ENCODE measurements around the gene PPFIA3.

PPFIA3 gene

DNA sequence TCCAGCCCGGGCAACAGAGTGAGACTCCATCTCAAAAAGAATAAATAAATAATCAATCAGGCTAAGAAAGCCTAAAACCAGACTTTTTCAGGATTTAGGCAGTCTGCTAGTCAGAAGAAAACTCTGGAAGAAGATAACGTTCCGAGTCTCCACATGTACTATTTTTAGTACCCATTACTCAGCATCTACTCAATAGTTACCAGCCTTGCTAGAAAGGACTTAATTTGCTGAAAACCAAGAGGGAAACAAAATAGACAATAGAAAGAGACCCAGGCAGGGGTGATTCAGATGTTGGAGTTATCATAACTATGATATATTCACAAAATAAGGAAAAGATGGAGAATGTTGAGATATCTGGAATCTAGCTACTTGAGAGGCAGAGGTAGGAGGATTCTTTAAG is 8.8 kb upstream of the PPFIA3 start:
- H3K4me3 ChIP-seq (ENCODE audit: control insufficient read depth, low read depth, low read length) = no peak overlapping the region
- DNase-seq (ENCODE audit: low read depth) = peak; percentile 51
- TF ChIP-seq, protein P1, sequence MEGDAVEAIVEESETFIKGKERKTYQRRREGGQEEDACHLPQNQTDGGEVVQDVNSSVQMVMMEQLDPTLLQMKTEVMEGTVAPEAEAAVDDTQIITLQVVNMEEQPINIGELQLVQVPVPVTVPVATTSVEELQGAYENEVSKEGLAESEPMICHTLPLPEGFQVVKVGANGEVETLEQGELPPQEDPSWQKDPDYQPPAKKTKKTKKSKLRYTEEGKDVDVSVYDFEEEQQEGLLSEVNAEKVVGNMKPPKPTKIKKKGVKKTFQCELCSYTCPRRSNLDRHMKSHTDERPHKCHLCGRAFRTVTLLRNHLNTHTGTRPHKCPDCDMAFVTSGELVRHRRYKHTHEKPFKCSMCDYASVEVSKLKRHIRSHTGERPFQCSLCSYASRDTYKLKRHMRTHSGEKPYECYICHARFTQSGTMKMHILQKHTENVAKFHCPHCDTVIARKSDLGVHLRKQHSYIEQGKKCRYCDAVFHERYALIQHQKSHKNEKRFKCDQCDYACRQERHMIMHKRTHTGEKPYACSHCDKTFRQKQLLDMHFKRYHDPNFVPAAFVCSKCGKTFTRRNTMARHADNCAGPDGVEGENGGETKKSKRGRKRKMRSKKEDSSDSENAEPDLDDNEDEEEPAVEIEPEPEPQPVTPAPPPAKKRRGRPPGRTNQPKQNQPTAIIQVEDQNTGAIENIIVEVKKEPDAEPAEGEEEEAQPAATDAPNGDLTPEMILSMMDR (conservative IDR thresholded peaks at IDR 0.05; ENCODE audit: control insufficient read depth, insufficient read depth, low read depth, low read length) = no peak

DNA sequence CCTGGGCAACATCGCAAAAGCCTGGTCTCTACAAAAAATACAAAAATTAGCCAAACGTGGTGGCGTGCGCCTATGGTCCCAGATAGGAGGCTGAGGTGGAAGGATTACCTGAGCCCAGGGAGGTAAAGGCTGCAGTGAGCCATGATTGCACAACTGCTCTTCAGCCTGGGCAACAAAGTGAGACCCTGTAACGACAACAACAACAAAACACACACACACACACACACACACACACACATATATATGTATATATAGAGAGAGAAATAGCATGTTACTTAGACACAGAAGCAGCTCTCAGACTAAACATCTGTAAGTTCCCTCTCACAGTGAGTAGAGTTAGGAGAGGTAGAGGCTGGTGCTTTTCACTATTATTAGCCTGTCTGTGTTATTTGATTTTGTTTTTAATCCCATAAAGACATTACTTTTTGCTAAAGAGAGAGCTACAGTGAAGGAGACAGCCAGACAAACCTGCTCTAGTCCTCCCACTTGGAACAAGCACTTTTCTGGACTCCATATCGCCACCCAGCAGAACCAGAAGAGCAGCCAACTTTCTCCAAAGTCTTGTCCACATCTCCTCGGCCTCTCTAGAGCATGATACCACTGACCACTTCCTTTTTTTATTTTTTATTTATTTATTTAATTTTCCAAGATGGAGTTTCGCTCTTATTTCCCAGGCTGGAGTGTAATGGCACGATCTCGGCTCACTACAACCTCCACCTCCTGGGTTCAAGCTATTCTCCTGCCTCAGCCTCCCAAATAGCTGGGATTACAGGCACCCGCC is 7.9 kb upstream of the PPFIA3 start:
- H3K4me3 ChIP-seq (ENCODE audit: control insufficient read depth, low read depth, low read length) = no peak overlapping the region
- TF ChIP-seq, protein P1 (conservative IDR thresholded peaks at IDR 0.05; ENCODE audit: control insufficient read depth, insufficient read depth, low read depth, low read length) = no peak
- DNase-seq (ENCODE audit: low read depth) = no peak

DNA sequence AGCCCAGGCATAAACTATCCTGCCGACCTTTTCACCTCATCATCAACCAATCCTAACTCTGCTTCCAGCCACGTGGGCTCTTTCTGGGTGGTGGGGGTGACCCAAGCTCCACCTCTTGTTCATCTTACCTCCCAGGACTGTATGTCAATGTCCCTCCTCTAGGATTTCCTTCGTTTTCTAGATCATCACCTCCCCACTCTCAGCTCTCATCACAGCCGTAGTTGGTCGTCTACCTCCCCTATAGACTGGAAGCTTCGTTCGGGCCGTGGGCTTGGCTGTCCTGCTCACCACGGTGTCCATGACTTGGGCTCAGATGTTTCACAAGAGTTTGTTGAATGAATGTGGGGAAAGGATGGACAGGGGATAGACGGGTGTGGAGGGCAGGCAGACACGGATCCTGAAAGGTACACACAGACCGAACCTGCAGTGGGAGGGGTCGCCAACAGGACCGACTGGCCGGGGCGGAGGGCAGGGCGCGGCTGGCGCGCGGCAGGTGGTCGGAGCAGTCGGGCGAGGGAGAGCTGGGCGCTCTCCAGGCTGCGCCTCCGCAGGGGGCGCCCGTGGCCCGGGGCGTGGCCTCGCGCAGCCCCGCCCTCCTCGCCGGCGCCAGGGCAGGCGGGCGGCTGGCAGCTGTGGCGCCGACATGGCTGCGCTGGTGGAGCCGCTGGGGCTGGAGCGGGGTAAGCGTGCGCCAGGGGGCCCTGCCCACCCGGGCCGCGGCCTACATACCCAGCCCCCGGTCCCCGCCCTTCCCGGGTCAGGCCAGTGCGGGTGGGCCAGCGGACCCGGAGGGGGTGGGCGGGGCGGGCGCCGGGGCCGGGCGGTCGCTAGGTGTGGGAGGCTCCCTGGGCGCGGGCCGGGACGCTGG is 5.3 kb upstream of the PPFIA3 start, which contains the start of gene LIN7B:
LIN7B (plus strand) TSS at position 609 of the 868 bp plus-strand sequence; CDS start at position 644, 35 bp downstream.
- H3K4me3 ChIP-seq (ENCODE audit: control insufficient read depth, low read depth, low read length) = peak within 1 kb of the TSS; percentile 60
- peak; percentile 38 for DNase-seq (ENCODE audit: low read depth)
- TF ChIP-seq, protein P1 (conservative IDR thresholded peaks at IDR 0.05; ENCODE audit: control insufficient read depth, insufficient read depth, low read depth, low read length) = no peak

DNA sequence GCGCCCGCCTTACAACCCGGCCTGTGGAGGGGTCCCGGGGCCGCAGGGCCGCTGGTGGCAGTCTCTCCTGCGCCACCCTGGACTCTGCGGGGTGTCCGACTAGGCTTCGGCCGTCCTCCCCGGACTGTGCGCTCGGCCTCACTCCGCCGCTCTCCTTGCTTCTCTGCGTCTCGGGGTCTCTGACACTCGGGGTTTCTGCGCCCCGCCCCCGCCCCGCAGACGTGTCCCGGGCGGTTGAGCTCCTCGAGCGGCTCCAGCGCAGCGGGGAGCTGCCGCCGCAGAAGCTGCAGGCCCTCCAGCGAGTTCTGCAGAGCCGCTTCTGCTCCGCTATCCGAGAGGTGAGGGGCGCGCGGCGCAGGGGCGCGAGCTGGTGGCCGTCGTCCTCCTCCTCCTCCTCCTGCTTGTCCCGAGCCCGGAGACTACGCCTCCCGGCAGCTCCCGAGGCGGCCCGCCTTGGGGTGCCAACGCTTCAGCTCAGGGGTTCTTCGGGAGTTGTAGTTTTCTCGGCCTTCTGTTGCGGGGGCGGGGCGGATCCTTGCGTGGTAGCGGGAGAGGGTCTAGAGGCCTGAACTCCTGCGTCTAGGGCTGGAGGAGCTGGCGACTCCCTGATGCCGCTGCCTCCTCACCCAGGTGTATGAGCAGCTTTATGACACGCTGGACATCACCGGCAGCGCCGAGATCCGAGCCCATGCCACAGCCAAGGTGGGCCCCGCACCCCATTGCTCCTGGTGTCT is 4.5 kb upstream of the PPFIA3 start:
- TF ChIP-seq, protein P1 (conservative IDR thresholded peaks at IDR 0.05; ENCODE audit: control insufficient read depth, insufficient read depth, low read depth, low read length) = no peak
- DNase-seq (ENCODE audit: low read depth) = peak; percentile 42
- peak overlapping the region; percentile 60 for H3K4me3 ChIP-seq (ENCODE audit: control insufficient read depth, low read depth, low read length)

DNA sequence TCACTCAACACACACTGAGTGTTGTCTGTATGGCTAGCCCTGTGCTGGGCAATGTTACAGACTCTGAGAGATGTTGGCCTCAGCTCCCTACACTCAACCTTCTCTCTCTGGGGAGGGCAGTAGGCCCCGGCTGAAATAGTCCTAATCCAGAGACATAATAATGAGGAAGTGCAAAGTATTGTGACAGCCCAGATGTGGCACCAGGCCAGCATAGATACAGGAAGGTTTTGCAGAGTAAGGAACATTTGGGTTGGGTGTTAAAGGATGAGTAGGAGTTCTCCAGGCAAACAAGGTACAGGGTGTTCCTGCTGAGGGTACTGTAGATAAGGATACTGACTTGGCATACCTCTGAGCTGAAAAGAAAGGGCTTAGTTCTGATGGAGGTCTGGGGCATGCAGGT is 2.8 kb upstream of the PPFIA3 start:
- DNase-seq (ENCODE audit: low read depth) = no peak

More for the DNA sequence above, 2.8 kb upstream of the PPFIA3 start:
- no peak overlapping the region for H3K4me3 ChIP-seq (ENCODE audit: control insufficient read depth, low read depth, low read length)
- TF ChIP-seq, protein P1 (conservative IDR thresholded peaks at IDR 0.05; ENCODE audit: control insufficient read depth, insufficient read depth, low read depth, low read length) = no peak

Data from fibroblast of mammary gland (primary cell).